Activated effector memory CD4-positive, alpha-beta T cell treated with Interleukin-2 at 50 U/mL for 16 hours (primary cell): ENCODE results near the gene PODXL.

Source experiments
- DNase-seq: peaks from one replicate; pipeline ENCODE4 v3.0.0-alpha.2; 2020

PODXL gene

GRCh38 chr7:131563918-131564317 is 7.5 kb upstream of the PODXL start:
- no peak for DNase-seq

- no peak for DNase-seq
Measured at GRCh38 chr7:131562941-131563340, 6.5 kb upstream of the PODXL start.

- no peak for DNase-seq
Measured at GRCh38 chr7:131560061-131560460, 3.6 kb upstream of the PODXL start.

- no peak for DNase-seq
Measured at GRCh38 chr7:131557652-131558385, 1.4 kb upstream of the PODXL start.

- DNase-seq: peak; percentile 0
Measured at GRCh38 chr7:131556909-131557651, 652 bp upstream of the PODXL start.

GRCh38 chr7:131555552-131556052 is 826 bp downstream of the PODXL start:
- no peak for DNase-seq

- no peak for DNase-seq
Measured at GRCh38 chr7:131554880-131555516, 1.4 kb downstream of the PODXL start.

GRCh38 chr7:131553931-131554330 is 2.5 kb downstream of the PODXL start:
- no peak for DNase-seq

- DNase-seq: no peak
Measured at GRCh38 chr7:131552053-131552452, 4.4 kb downstream of the PODXL start.

GRCh38 chr7:131550846-131551245 is 5.6 kb downstream of the PODXL start:
- no peak for DNase-seq

GRCh38 chr7:131548371-131548770 is 8.1 kb downstream of the PODXL start:
- DNase-seq: no peak

- DNase-seq: no peak
Measured at GRCh38 chr7:131547589-131547988, 8.8 kb downstream of the PODXL start.

GRCh38 chr7:131546583-131547141 is 9.8 kb downstream of the PODXL start:
- DNase-seq: no peak

- no peak for DNase-seq
Measured at GRCh38 chr7:131546126-131546525, 10.3 kb downstream of the PODXL start.

GRCh38 chr7:131544449-131545301 is 11.8 kb downstream of the PODXL start:
- DNase-seq: no peak

- no peak for DNase-seq
Measured at GRCh38 chr7:131544021-131544420, 12.4 kb downstream of the PODXL start.

- DNase-seq: no peak
Measured at GRCh38 chr7:131543298-131543697, 13.1 kb downstream of the PODXL start.

- no peak for DNase-seq
Measured at GRCh38 chr7:131540491-131541162, 15.8 kb downstream of the PODXL start.

- DNase-seq: no peak
Measured at GRCh38 chr7:131538813-131539179, 17.6 kb downstream of the PODXL start.

GRCh38 chr7:131538071-131538812 is 18.2 kb downstream of the PODXL start:
- no peak for DNase-seq

- DNase-seq: no peak
Measured at GRCh38 chr7:131537571-131537978, 18.9 kb downstream of the PODXL start.
